Trophoblast cell (in vitro differentiated cells and primary cell): ENCODE measurements around the gene DHRS3.

Experiments
- DNase-seq, 2 donors: peaks; one replicate each; pipeline ENCODE4 v3.0.0-alpha.2; 2016
- H2AFZ ChIP-seq: 2 replicates; pipeline ENCODE4 v1.6.1; 2013; ENCODE audit warnings: low read length, moderate library complexity, mild to moderate bottlenecking; ENCODE audit not compliant: insufficient read depth, poor library complexity
- H2AK5ac ChIP-seq: 2 replicates; pipeline ENCODE4 v1.6.1; 2013; ENCODE audit warnings: mild to moderate bottlenecking, low read length
- H2BK120ac ChIP-seq: 2 replicates; pipeline ENCODE4 v1.6.1; 2013; ENCODE audit warnings: low read length, mild to moderate bottlenecking, moderate library complexity; ENCODE audit not compliant: insufficient read depth, poor library complexity
- H2BK12ac ChIP-seq: 2 replicates; pipeline ENCODE4 v1.6.1; 2013; ENCODE audit warnings: mild to moderate bottlenecking, low read length, moderate library complexity
- H2BK5ac ChIP-seq: 2 replicates; pipeline ENCODE4 v1.6.1; 2013; ENCODE audit warnings: low read length, low read depth, moderate library complexity, mild to moderate bottlenecking; ENCODE audit not compliant: poor library complexity
- H3K14ac ChIP-seq: 2 replicates; pipeline ENCODE4 v1.6.1; 2013; ENCODE audit warnings: mild to moderate bottlenecking, low read length
- H3K18ac ChIP-seq: 2 replicates; pipeline ENCODE4 v1.6.1; 2013; ENCODE audit warnings: mild to moderate bottlenecking, low read length
- H3K23ac ChIP-seq: 2 replicates; pipeline ENCODE4 v1.6.1; 2013; ENCODE audit warnings: low read length
- H3K27ac ChIP-seq: 2 replicates; pipeline ENCODE4 v1.5.1; 2013; ENCODE audit warnings: low read depth, mild to moderate bottlenecking, inconsistent platforms, low read length, moderate library complexity
- H3K27me3 ChIP-seq: 2 replicates; pipeline ENCODE4 v1.6.1; 2013; ENCODE audit warnings: inconsistent platforms, mild to moderate bottlenecking, low read length, moderate library complexity; ENCODE audit not compliant: insufficient read depth
- H3K36me3 ChIP-seq, 2 experiments: 1 replicate in 1 of 2; 2 replicates in 1 of 2; pipeline ENCODE4 v1.6.1; 2013; ENCODE audit warnings: low read length in 2 of 2, mild to moderate bottlenecking in 2 of 2, moderate library complexity in 1 of 2; ENCODE audit not compliant: insufficient read depth in 2 of 2, control insufficient read depth in 1 of 2
- H3K4ac ChIP-seq: 2 replicates; pipeline ENCODE4 v1.6.1; 2013; ENCODE audit warnings: low read depth, mild to moderate bottlenecking, low read length, moderate library complexity
- H3K4me1 ChIP-seq, 2 experiments: 1 replicate in 1 of 2; 2 replicates in 1 of 2; pipeline ENCODE4 v1.6.1; 2013; ENCODE audit warnings: low read length in 2 of 2, mild to moderate bottlenecking in 2 of 2, moderate library complexity in 1 of 2; ENCODE audit not compliant: insufficient read depth in 2 of 2, control insufficient read depth in 1 of 2
- H3K4me2 ChIP-seq: 2 replicates; pipeline ENCODE4 v1.6.1; 2013; ENCODE audit warnings: inconsistent platforms, mild to moderate bottlenecking, low read length, moderate library complexity
- H3K4me3 ChIP-seq: 2 replicates; pipeline ENCODE4 v1.5.1; 2013; ENCODE audit warnings: mild to moderate bottlenecking, low read depth, low read length, inconsistent platforms
- H3K79me1 ChIP-seq: one replicate; pipeline ENCODE4 v1.6.1; 2013; ENCODE audit warnings: low read length
- H3K79me2 ChIP-seq: 2 replicates; pipeline ENCODE4 v1.6.1; 2013; ENCODE audit warnings: low read length, mild to moderate bottlenecking; ENCODE audit not compliant: control insufficient read depth, insufficient read depth, poor library complexity
- H3K9ac ChIP-seq: 2 replicates; pipeline ENCODE4 v1.6.1; 2013; ENCODE audit warnings: mild to moderate bottlenecking, low read length
- H3K9me3 ChIP-seq: 2 replicates; pipeline ENCODE4 v1.6.1; 2013; ENCODE audit warnings: low read depth, mild to moderate bottlenecking, control low read depth, inconsistent platforms, low read length; ENCODE audit not compliant: insufficient read depth
- H4K12ac ChIP-seq: 2 replicates; pipeline ENCODE4 v1.6.1; 2013; ENCODE audit warnings: low read depth, mild to moderate bottlenecking, low read length, moderate library complexity
- H4K8ac ChIP-seq: 2 replicates; pipeline ENCODE4 v1.6.1; 2013; ENCODE audit warnings: low read depth, mild to moderate bottlenecking, low read length, moderate library complexity
- H4K91ac ChIP-seq: one replicate; pipeline ENCODE4 v1.6.1; 2013; ENCODE audit warnings: low read depth, mild to moderate bottlenecking, low read length, moderate library complexity
- WGBS: extraction: QIAGEN DNeasy Blood & Tissue Kit; methylation state at CpG from one replicate; pipeline ENCODE4 v1.1.7; 2013; ENCODE audit warnings: missing lambda C conversion rate; ENCODE audit not compliant: insufficient read length, insufficient coverage; ENCODE audit errors: extremely low coverage; 5-methylcytosine and 5-hydroxymethylcytosine counted together

DHRS3 gene

GRCh38 chr1:12570291-12570690 lies 47.7 kb downstream of the DHRS3 start:
- H3K18ac ChIP-seq, result no peak overlapping the region
- H2BK12ac ChIP-seq, result no peak overlapping the region
- no peak overlapping the region for H3K27ac ChIP-seq
- peaks cover 4% of the 10 kb centered on the region for H3K79me1 ChIP-seq
- no peak overlapping the region for H4K91ac ChIP-seq
- H4K8ac ChIP-seq, result no peak overlapping the region
- H2AK5ac ChIP-seq, result no peak overlapping the region
- H3K4me3 ChIP-seq, result no peak overlapping the region
- H3K4me1 ChIP-seq, result peaks cover 8 to 10% of the 10 kb centered on the region in 2 experiments
- H2AFZ ChIP-seq, result no peak overlapping the region
- H4K12ac ChIP-seq, result no peak overlapping the region
- H3K14ac ChIP-seq, result no peak overlapping the region
- DNase-seq, result no peak
- no peaks in the 10 kb centered on the region for H3K27me3 ChIP-seq
- WGBS, result no CpG with 5 or more reads among the region's 5 CpGs
- peaks cover 0 to 2% of the 10 kb centered on the region in 2 experiments for H3K36me3 ChIP-seq
- no peak overlapping the region for H3K4me2 ChIP-seq
- no peaks in the 10 kb centered on the region for H3K79me2 ChIP-seq
- H3K9ac ChIP-seq, result no peak overlapping the region
- no peak overlapping the region for H3K4ac ChIP-seq
- no peak overlapping the region for H3K23ac ChIP-seq
- no peak overlapping the region for H2BK120ac ChIP-seq
- H3K9me3 ChIP-seq, result peaks cover 1% of the 10 kb centered on the region
- no peak overlapping the region for H2BK5ac ChIP-seq

GRCh38 chr1:12568009-12568767 lies 49.8 kb downstream of the DHRS3 start:
- no peak overlapping the region for H2AFZ ChIP-seq
- H3K4me1 ChIP-seq, result peaks cover 6 to 8% of the 10 kb centered on the region in 2 experiments
- no peaks in the 10 kb centered on the region for H3K27me3 ChIP-seq
- H4K8ac ChIP-seq, result no peak overlapping the region
- H2BK120ac ChIP-seq, result no peak overlapping the region
- H3K14ac ChIP-seq, result no peak overlapping the region
- no peak overlapping the region for H3K27ac ChIP-seq
- no peak overlapping the region for H3K4me3 ChIP-seq
- H3K4ac ChIP-seq, result no peak overlapping the region
- H3K79me1 ChIP-seq, result peaks cover 4% of the 10 kb centered on the region
- H4K12ac ChIP-seq, result no peak overlapping the region
- DNase-seq, result no peak
- H4K91ac ChIP-seq, result no peak overlapping the region
- WGBS, result no CpG with 5 or more reads among the region's 14 CpGs
- no peak overlapping the region for H2BK5ac ChIP-seq
- H3K9me3 ChIP-seq, result peaks cover 9% of the 10 kb centered on the region
- H3K4me2 ChIP-seq, result no peak overlapping the region
- H3K18ac ChIP-seq, result no peak overlapping the region
- H2BK12ac ChIP-seq, result no peak overlapping the region
- no peak overlapping the region for H3K9ac ChIP-seq
- H3K36me3 ChIP-seq, result no peaks in the 10 kb centered on the region
- H3K23ac ChIP-seq, result no peak overlapping the region
- H2AK5ac ChIP-seq, result no peak overlapping the region
- no peaks in the 10 kb centered on the region for H3K79me2 ChIP-seq

GRCh38 chr1:12567288-12567819 lies 50.7 kb downstream of the DHRS3 start:
- no peak overlapping the region for H3K23ac ChIP-seq
- no peak overlapping the region for H4K12ac ChIP-seq

GRCh38 chr1:12566484-12567287 lies 51.3 kb downstream of the DHRS3 start:
- no peak overlapping the region for H2BK120ac ChIP-seq
- H4K91ac ChIP-seq, result no peak overlapping the region
- no peak overlapping the region for H3K23ac ChIP-seq
- H3K79me1 ChIP-seq, result no peaks in the 10 kb centered on the region
- no peak overlapping the region for H2AFZ ChIP-seq
- no peak overlapping the region for H2BK5ac ChIP-seq
- no peak overlapping the region for H3K9ac ChIP-seq
- H3K27ac ChIP-seq, result no peak overlapping the region
- no peak overlapping the region for H3K14ac ChIP-seq
- no peaks in the 10 kb centered on the region for H3K79me2 ChIP-seq
- no CpG with 5 or more reads among the region's 9 CpGs for WGBS
- no peak overlapping the region for H3K4ac ChIP-seq
- H3K36me3 ChIP-seq, result no peaks in the 10 kb centered on the region
- no peak overlapping the region for H3K18ac ChIP-seq
- H3K4me2 ChIP-seq, result no peak overlapping the region
- no peak overlapping the region for H4K12ac ChIP-seq
- DNase-seq, result peak in 1 of 2 donors; percentile 21
- no peak overlapping the region for H3K4me3 ChIP-seq
- no peak overlapping the region for H4K8ac ChIP-seq
- H2BK12ac ChIP-seq, result no peak overlapping the region
- no peak overlapping the region for H2AK5ac ChIP-seq
- no peaks in the 10 kb centered on the region for H3K27me3 ChIP-seq
- H3K4me1 ChIP-seq, result no peaks in the 10 kb centered on the region
- peaks cover 9% of the 10 kb centered on the region for H3K9me3 ChIP-seq

More at GRCh38 chr1:12567288-12567819, 50.7 kb downstream of the DHRS3 start:
- H3K27ac ChIP-seq, result no peak overlapping the region
- no peak overlapping the region for H2BK5ac ChIP-seq
- no peak overlapping the region for H3K14ac ChIP-seq
- no peak overlapping the region for H3K4me2 ChIP-seq
- no peaks in the 10 kb centered on the region for H3K36me3 ChIP-seq
- no peak overlapping the region for H4K8ac ChIP-seq
- no peak overlapping the region for H2AFZ ChIP-seq
- H3K18ac ChIP-seq, result no peak overlapping the region
- H3K4ac ChIP-seq, result no peak overlapping the region
- whole genome bisulfite sequencing, result no CpG with 5 or more reads among the region's 9 CpGs
- no peak overlapping the region for H2AK5ac ChIP-seq
- H3K79me2 ChIP-seq, result no peaks in the 10 kb centered on the region
- no peak overlapping the region for H2BK12ac ChIP-seq
- H2BK120ac ChIP-seq, result no peak overlapping the region
- no peak overlapping the region for H3K9ac ChIP-seq
- DNase-seq, result no peak
- H4K91ac ChIP-seq, result no peak overlapping the region
- H3K4me1 ChIP-seq, result no peaks in the 10 kb centered on the region
- H3K4me3 ChIP-seq, result no peak overlapping the region
- peaks cover 9% of the 10 kb centered on the region for H3K9me3 ChIP-seq
- no peaks in the 10 kb centered on the region for H3K79me1 ChIP-seq
- H3K27me3 ChIP-seq, result no peaks in the 10 kb centered on the region
